Left forelimb (tissue), 1 donor: ENCODE data around the gene ING4.

ENCODE experiments used
- DNase-seq: peaks from one replicate; pipeline ENCODE4 v3.0.0-alpha.2; 2018; ENCODE audit warnings: low spot score

Gene ING4

DNA sequence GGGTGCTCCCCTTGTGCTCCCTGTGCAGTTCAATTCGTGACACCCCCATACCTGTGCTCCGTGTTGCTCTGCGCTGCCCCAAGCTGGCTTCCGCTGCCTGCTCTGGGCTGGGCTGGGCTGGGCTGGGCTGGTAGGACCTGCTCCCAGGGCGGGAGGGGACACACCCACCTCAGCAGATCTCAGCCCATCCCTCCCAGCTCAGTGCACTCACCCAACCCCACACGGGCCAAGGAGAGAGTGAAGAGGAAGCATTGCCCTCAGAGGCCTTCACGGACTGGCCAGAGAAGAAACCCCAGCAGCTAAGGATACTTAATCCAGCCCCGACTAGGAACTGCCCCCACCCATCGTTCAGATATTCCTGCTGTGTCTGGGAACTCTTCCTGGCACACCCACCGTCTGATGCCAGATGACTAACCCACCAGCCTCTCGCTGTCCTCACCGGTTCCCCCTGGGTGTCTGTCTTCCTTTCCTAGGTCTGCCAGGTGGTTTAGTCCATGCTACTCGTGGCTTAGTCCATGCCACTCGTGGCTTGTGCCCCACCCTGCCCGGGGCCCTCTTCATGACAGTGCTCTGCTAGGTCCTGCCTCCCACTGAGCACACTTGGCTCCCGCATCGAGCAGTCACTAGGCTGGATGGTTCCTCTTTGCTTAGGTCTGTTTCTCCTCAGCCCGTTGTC is 26.9 kb downstream of the ING4 start, which contains the start of gene LPAR5:
LPAR5 (minus strand) TSS at position 104 of the 676 bp plus-strand sequence. CDS start 14,711 bp downstream, outside the sequence.
- no peak for DNase-seq

DNA sequence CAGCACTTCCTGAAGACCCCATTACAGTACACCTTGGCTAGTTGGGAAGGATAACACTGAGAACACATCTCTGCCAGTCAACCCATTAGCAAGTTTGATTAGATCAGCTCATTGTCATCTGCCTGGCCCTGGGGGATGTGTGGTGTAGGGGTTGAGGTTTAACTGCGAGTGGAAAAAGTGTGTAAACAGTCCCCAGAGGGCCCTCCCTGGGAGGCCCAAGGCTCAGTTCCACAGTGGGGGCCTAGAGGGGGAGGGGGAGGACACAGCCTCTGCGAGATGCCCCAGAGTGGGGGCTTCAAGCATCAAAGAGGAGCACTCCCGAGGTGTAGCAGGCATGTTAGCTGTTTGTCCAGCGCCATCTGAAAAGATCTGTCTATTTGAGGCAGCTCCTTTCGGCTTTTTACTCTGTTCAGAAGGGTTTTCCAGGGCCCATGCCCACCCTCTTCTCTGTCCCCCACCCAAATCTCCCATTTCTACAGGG is 27.5 kb downstream of the ING4 start:
- DNase-seq: no peak

DNA sequence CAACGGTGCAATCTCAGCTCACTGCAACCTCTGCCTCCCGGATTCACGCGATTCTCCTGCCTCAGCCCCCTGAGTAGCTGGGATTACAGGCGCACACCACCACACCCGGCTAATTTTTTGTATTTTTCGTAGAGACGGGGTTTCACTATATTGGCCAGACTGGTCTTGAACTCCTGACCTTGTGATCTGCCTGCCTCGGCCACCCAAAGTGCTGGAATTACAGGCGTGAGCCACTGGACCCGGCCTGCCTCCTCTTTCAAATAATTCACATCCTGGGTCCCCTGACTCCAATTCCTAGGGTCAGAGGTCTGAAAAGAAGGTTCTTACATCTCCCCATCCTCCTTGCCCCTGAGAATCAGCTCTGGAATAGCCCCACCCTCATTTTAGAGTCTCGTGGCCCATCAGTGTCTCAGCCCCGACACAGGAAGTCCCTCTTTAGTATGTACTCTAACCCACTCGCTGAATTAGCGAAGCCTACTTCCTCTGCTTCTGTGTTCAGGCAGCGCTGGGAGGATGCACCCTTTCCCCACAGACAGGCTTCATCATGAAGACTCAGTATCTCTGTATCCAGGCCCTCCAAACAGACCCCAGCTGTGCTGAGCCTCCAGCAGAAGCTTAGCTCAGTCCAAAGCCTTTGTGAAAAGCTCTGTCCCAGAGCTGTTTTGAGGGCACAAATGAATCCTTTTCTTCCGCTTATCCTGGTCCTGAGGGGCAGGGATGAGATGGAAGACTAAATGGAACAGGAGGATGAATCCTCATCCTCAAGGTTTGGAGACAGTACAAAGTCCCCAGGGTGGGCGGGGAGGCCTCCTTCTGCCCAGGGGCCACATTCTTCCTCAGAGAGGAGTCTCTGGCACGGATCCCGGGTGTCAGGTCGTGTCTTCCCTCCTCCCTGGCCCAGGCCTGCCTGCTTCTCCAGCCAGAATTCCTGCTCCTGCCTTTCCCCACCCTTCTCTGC is 30.6 kb downstream of the ING4 start:
- DNase-seq: no peak

DNA sequence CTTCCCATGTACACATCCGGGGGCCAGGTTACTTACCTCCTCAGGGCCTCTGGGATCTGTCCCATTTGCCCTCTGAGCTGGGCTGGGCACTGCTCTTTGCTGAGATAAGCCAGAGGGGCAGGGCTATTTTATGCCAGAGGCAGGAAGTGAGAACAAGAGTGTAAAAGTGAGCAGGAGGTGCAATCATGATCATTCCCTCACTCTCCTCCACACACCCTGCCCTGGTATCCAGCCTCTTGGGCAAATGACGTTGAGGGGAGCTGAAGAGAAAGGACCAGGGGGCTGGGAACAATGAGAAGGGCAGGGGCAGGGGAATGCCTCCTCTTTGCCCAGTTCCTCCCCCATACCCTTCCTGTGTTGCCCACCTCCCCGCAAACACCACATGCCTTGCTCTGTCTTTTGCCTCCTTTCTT is 31.4 kb downstream of the ING4 start:
- no peak for DNase-seq

DNA sequence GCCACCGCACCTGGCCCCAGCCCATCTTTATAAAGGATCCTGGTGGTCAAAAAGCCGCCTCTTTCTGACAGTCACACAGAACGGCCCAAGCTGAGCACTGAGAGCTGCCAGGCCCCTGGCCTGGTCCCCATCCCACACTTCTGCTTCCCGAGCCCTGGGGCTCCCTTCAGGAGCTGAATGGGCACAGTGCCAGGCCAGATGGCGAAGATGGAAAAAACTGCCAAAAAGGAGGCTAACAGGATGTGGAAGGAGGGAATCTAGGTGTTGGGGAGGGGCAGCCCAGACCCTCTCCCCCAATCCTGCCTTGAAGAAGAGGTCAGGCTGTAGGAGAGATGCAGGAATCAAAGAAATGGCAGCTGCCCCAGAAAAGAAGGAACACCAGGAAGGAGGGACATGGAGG is 32.2 kb downstream of the ING4 start:
- DNase-seq: no peak

DNA sequence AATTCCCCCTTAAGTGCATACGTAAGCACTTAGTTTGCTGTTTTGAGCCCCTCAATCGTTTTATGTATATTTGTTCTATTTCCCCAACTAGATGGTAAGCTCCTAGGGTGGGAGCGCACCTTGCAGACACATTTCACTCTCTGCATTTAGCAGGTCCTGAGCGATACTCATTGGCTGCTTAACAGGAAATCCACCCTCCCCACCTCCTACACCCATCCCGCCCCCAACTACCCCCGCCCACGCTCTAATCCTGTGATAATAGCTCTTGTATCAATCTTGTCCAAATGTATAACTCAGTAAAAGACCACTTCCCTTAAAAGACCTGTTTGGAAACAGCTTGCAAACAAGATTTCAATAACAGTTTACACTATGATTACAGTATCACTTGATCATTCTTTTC is 35.3 kb downstream of the ING4 start:
- no peak for DNase-seq

DNA sequence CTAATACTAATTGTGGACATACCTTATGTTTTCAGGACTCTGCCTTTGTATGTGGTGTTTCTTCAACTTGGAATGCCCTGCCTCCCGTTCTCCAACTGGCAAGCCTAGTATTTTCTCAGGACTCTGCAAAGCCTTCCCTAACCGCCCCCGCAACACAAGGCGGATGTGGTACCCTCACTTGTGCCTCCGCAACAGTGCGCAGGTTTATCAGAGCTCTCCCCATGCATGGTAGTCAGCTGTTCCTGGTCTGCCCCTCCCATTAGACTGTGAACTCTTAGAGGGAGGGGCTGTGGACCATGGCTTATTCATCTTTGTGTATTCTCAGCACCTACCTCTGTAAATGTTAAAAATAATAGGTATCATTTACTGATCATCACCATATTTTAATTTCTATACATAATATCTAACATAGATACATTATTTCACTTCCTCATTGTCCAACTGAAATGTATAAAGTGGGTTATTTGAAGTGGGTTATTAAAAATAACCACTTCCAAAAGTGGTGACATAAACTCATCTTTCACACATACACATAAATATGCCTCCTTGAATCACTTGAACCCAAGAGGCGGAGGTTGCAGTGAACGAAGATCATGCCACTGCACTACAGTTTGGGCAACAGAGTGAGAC is 36.1 kb downstream of the ING4 start:
- DNase-seq: no peak

DNA sequence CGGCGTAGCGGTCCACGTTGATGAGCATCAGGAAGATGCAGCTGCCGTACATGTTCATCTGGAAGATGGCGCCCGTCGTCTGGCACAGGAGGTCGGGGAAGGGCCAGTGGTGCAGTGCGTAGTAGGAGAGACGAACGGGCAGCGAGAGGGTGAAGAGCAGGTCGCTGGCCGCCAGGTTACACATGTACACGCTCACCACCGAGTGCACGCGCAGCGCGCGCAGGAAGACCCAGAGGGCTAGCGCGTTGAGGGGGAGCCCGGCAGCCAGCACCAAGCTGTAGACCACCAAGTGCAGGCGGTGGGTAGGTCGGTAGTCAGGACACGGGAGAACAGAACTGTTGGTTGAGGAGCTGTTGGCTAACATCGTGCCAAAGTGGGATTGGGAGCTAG is 42.0 kb downstream of the ING4 start:
- no peak for DNase-seq

DNA sequence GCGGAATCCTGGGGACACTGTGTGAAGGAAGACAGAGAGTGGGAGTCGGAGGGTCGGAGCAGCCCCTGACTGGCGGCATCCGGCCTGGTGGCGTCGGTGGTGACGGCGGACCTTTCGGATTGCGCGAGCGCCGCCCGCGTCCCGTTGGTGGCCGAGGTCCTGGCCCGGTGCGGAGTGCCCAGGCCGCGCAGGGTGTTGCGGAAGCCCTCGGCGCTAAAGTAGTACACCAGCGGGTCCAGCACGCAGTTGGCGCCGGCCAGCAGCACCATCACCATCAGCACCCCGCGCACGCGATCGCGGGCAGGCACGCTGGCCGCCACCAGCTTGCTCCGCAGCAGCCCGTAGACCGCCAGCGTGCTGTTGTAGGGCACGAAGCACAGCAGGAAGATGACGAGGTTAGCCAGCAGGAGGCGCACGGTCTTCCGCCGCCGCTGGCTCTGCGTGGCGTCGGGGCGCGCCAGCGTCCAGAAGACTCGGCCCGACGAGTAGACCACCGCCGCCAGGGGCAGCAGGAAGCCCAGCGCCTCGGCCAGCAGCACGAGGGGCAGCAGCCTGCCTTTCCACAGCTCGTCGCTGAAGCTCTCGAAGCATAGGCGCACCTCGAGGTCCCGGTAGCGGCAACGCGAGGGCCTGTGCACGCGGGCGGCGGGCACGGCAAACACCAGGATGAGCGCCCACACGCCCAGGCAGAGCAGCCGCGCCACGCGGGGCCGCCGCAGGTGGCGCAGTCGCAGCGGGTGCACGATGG is 42.6 kb downstream of the ING4 start:
- DNase-seq: no peak

DNA sequence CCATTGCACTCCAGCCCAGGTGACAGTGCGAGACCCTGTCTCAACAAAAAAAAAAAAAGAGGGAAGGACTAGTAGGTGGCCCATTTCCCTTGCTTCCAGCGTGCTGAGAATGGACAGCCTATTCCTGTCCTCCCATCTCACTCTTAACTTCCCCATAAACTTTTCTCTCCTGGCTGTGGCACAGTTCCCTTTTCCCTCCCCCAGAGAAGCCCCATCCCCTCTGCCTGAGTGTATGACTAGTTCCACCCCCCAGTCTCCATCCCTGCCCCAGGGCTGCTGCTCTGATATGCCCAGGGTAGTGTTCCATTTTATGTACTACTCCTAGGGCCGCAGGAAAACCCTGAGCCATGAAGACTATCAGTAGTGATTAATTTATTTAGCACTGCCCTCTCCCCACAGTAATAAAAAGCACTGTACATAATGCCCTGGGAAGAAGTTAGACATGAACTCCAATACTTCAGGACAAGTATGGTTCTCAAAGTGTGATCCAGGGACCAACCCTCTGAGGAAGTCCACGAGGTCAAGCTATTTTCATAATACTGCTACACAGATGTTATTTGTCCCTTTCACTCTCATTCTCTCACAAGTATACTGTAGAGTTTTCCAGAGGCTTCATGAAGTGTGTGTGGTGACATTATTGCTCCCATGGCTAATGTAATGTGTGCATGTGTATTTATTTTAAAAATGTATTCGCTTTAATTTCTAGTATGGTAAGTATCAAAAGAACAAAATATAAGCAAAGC is 44.3 kb downstream of the ING4 start:
- DNase-seq: no peak

DNA sequence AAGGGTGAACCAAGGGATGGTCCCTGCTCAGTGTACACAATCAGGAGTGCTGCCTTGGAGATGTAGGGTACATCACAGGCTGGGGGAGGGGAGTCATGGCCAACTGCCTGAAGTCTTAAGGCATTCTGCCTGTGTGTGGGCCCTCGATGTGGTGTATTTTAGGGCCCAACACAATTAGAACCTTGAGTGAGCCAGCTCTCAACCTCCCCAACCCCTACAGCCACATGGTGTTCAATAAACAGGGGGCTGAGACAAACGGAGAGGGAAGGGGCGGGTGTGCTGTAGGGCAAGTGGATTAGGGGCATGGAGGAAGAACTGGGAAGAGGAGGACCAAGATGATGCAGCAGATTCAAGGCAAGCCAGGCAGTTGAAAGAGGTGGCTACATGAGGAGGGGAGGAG is 47.1 kb downstream of the ING4 start:
- DNase-seq: no peak

DNA sequence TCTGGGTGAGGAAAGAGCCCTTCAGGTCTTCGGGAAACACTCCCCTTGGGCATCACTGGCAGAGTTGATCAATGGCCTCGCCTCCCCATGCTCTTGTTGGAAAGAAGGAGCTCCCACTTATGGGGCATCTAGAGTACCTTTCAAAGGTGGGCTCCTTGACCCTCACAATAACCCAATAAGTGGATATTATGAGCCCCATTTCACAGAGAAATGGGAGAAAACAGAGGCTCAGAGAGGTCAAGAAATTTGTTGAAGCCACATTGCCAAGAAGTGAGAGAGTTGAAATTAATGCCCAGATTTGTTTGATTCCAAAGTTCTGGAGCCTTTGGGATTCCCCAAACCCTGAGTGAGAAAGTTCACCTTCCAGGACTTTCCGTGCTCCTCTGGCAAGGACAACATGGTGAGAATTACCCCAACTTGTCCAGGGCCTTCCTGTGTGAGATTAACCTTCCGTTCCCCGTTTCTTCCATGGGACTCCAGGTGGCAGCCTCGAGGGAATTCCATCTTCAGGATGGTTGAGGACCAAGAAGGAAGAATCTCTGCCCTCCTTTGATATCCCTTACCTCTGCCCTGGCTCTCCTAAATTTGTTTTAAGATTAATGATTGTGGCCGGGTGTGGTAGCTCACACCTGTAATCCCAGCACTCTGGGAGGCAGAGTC is 48.3 kb downstream of the ING4 start:
- DNase-seq: no peak

DNA sequence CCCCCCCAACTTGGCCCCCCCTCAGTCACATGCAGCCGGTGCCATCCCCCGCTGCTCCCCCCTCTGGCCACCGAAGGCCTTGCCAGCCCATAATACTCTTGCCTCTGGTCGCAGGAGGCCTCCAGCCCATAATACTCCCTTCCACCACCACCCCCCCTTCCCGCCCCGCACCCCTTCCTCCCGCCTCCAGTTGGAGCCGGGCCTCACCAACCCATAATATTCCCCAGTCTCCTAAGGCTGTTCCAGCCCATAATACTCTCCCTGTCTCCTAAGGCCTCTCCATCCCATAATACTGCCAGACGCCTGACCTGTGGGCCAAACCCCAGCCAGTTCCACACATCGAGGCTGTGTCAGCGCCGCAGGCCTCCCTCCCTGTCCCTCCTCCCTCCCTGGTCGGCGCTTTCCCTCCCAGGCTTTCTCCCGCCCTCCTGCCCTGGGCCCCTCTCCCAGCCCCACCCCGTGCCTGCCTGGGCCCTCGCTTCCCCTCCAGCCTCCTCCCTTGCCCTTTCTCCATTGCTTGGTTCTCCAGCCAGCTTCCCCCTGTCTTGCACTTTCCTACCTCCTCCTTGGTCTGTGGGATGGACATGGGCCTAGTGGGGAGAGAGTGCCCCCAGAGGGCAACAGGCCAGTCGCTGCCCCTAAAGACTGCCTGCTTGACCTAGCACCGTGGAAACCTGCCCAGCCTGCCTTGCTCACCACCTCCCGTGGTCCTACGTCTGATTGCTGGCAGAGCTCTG is 49.0 kb downstream of the ING4 start:
- DNase-seq: peak; percentile 95

DNA sequence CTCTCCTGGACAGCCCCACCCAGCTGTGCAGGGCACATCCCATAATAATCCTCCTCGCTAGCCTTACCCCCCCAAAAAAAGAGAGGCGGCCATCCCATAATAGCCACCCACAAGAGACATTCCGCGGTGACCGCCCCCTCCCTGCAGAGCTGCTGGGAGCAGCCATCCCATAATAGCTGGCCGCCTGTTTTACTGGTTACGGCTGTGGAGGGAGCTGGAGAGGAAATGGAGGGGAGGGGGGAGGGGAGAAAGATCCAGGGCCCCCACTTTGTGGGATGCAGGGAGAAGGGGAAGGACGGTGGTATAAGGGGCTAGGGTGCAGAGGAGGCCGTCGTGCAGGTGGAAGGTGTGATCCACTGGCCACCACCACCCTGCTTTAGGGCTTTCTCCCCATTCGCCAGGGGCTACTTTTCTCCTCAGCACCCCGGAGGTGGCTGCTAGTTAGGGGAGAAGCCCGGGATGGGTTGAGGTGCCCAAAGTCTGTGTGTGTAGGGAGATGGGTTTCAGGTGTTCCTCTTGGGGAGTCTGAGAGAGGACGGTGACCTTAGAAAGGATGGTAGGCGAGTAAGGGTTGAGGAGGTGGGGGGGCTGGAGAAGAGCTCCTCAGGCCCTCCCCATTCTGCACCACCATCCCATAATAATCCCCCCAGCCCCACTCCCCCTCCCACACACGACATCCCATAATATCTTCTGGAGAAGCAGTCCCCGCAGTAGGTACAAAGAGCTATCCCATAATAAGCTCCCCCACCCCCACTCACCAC is 49.7 kb downstream of the ING4 start:
- DNase-seq: peak; percentile 85

DNA sequence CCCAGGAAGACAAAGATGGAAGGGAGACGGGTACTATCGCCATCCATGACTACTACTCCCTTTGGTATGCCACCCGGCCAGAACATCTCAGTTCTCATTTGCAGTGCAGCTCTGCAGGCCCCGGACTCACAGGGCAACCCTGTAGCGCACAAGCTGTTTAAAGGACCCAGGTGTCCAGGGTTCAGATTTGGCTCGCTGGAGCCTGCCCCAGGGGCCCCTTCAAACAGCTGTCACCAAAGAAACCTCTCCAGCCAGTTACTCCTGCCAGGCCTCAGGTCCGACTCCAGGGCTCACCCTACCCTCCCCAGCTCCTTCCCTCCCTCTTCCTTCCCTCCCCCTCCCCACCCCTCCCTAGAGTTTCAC is 50.3 kb downstream of the ING4 start:
- DNase-seq: no peak

DNA sequence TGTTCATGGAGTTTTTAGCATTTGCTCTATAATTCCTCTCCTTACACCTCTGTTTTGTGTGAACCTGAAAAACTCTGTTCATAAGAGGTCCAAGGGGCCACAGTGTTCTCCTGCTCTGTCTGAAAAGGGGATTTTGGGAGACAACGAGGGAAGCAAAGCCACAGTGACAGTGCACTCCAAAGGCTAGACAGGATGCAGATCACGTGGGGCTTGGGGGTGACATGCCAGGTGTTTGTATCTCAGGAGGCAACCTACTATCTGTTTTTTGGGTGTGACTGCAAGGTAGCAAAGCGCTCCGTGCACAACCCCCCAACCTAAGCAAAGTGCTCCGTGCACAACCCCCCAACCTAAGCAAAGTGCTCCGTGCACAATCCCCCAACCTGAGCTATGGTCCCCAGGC is 50.7 kb downstream of the ING4 start:
- DNase-seq: no peak

DNA sequence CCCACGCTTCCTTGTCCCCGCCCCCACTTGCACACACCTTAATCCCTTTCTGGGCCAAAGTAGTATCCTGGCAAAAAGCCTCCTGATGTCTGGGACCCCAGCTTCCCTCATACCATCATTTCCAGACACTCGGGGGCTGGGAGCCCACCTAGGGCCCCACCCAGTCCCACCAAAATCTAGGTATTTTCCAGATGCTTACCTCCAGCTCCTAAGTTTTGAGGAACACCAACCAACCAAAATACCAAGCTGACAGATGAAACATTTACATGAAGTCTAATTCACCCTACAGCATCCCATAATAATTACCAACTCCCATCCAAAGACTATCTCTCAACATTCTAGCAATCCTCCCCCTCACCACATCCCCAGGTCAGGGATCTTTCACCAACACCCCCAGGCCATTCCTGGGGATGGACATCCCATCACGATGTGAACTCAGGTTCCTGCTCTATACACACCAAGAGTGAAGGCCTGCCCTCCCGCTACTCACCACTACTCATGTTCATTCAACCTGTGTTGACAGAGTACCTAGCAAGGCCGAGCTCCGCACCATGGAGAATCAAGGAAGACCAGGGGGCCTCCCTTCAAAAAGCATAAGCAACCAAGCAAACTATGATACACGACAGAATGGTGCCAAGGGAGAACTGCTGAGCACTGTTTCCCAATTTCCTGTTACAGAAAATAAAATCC is 54.2 kb downstream of the ING4 start:
- no peak for DNase-seq

DNA sequence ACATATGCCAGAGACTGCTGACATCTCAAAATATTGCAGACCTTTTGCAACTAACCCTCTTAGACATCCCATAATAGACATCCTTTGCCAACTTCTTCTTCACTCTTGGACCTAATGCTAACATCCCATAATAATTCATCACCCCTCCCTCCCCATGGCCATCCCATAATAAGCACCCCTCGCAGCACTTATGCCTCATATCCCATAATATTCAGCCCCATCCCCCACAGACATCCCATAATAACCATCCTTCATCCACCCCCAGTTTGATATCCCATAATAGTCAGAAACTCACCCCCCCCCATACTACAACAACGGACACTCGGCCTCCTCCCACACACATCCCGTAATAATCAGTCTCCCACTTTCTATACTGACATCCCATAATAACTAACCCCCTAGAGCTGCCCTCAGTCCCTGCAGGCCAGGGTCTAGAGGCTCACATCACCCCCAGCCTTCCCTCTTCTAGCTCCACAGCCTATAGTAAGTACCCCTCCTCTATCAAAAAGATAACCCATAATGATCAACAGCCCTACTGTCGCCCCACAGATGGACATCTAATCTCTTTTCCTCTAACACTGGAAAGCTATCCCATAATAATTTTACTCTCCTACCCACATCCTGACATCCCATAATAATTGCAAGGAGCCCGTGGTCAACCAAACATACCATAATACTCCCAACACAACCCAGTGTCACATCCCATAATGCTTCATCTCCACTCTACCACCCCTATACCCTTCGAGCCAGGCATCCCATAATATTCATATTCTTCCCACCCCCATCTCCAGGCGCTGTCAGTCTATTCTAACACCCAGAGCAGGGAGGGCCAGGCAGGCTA is 54.9 kb downstream of the ING4 start:
- no peak for DNase-seq
